ENCODE data around the gene ARHGAP27. TPM values are rescaled to one million over a fixed set of nuclear protein-coding genes. Genes with fewer than 3 reads are reported as not detected.

The ARHGAP27 gene
- total and polyA plus RNA-seq, 2 of the 4 experiments (the other 2 are of a cell fraction) = under 0.01 to 0.89 TPM

DNA sequence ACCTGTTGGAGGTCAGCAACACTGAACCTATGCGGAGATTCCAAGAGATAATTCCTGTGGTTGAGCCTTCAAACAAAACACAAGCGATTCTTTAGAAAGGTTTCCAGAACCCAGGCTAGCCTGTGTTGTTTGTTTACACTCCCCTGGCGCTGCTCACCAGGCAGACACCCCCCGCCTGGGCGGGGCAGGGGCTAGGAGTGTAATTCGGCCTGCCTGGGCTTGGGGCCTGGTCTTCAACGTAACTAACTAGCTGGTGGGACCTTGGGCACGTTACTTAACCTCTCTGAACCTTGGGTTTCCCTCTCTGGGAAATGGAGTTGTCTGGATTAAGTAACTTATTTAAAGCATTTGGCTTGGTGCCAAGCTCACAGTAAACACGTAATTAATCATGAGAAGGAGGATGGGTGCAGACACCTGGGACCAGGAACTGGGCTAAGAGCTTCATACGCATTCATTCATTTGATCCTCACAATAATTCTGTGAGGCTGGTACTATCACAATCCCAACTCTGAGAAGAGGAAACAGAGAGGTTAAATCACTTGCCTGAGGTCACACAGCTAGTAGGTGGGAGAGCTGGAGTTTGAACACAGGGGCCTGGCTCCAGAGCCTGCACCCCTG is 7.6 kb upstream of the ARHGAP27 start:
- intact Hi-C loops (cut with micrococcal nuclease) = no loop called here
- BruUV-seq (replicated peaks) = no TSS peak
- CTCF ChIA-PET = no interaction called here
- 60% methylated on average over 4 of the region's 10 CpGs; no CpG with 5 or more reads in 1 of the 2 experiments for WGBS, 2 experiments (ENCODE audit: extremely low coverage in 2 of 2, insufficient read length in 1 of 2)
- H3K4me3 ChIP-seq (ENCODE audit: insufficient read depth, low read depth, low read length) = no peak overlapping the region
- no peak for DNase-seq
- ATAC-seq (ENCODE audit: low read depth) = no peak
- H3K9ac ChIP-seq (ENCODE audit: low read depth, low read length) = no peak overlapping the region
- H2AK9ac ChIP-seq (replicated peaks; ENCODE audit: low read depth, low read length, poor library complexity) = no peak overlapping the region
- H3K18ac ChIP-seq (ENCODE audit: low read depth, low read length) = no peak overlapping the region
- no peaks in the 10 kb centered on the region for H3K9me3 ChIP-seq (ENCODE audit: control insufficient read depth, insufficient read depth, low read length)
- no peak overlapping the region for H2BK15ac ChIP-seq (ENCODE audit: low read depth, low read length)
- no peaks in the 10 kb centered on the region; the same call in 1 of the 2 replicates for H3K9me1 ChIP-seq (ENCODE audit: insufficient read depth, low read length)
- H3K27ac ChIP-seq (ENCODE audit: insufficient read depth, low read length) = no peak overlapping the region
- no peak overlapping the region for H4K8ac ChIP-seq (ENCODE audit: low read depth in 2 of 2, low read length in 2 of 2)
- H4K20me1 ChIP-seq (ENCODE audit: insufficient read depth, low read length) = peaks cover 7% of the 10 kb centered on the region; the same call in 1 of the 2 replicates
- no peaks in the 10 kb centered on the region; the same call in 1 of the 2 replicates for H3K4me1 ChIP-seq (ENCODE audit: control insufficient read depth, insufficient read depth, low read length)
- H3K23ac ChIP-seq (ENCODE audit: low read depth, low read length) = no peak overlapping the region
- no peak overlapping the region for H2AK5ac ChIP-seq (ENCODE audit: low read depth, low read length)
- H2AFZ ChIP-seq (replicated peaks; ENCODE audit: low read length, poor library complexity) = no peak overlapping the region
- 0 out of 4 replicates have a peak, but pooled peaks cover 0 to 3% of the 10 kb centered on the region in 2 experiments for H3K79me1 ChIP-seq (ENCODE audit: low read depth in 1 of 2, low read length in 2 of 2)
- POLR2A ChIA-PET (ENCODE audit: unreplicated experiment) = no interaction called here
- dilution Hi-C loops (cut with HindIII; ENCODE audit: low sequenced_read_pairs, unreplicated experiment) = no loop called here
- no peaks in the 10 kb centered on the region for H3K27me3 ChIP-seq (ENCODE audit: control insufficient read depth, insufficient read depth, low read length)
- peaks cover 26% of the 10 kb centered on the region for H3K36me3 ChIP-seq (ENCODE audit: control insufficient read depth, insufficient read depth, low read length)
- TF ChIP-seq MAZ (IDR thresholded peaks at IDR 0.05; ENCODE audit: borderline replicate concordance, low read depth, low read length) = no peak
- TF ChIP-seq, protein P1, sequence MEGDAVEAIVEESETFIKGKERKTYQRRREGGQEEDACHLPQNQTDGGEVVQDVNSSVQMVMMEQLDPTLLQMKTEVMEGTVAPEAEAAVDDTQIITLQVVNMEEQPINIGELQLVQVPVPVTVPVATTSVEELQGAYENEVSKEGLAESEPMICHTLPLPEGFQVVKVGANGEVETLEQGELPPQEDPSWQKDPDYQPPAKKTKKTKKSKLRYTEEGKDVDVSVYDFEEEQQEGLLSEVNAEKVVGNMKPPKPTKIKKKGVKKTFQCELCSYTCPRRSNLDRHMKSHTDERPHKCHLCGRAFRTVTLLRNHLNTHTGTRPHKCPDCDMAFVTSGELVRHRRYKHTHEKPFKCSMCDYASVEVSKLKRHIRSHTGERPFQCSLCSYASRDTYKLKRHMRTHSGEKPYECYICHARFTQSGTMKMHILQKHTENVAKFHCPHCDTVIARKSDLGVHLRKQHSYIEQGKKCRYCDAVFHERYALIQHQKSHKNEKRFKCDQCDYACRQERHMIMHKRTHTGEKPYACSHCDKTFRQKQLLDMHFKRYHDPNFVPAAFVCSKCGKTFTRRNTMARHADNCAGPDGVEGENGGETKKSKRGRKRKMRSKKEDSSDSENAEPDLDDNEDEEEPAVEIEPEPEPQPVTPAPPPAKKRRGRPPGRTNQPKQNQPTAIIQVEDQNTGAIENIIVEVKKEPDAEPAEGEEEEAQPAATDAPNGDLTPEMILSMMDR (conservative IDR thresholded peaks at IDR 0.05; ENCODE audit: low read depth, low read length) = no peak
- no peak for TF ChIP-seq SMC3 (IDR thresholded peaks at IDR 0.05; ENCODE audit: low read depth, low read length)
- TF ChIP-seq, protein P2, sequence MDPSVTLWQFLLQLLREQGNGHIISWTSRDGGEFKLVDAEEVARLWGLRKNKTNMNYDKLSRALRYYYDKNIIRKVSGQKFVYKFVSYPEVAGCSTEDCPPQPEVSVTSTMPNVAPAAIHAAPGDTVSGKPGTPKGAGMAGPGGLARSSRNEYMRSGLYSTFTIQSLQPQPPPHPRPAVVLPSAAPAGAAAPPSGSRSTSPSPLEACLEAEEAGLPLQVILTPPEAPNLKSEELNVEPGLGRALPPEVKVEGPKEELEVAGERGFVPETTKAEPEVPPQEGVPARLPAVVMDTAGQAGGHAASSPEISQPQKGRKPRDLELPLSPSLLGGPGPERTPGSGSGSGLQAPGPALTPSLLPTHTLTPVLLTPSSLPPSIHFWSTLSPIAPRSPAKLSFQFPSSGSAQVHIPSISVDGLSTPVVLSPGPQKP (IDR thresholded peaks at IDR 0.05; ENCODE audit: borderline replicate concordance, low read depth, low read length) = no peak
- no peak overlapping the region for H2BK120ac ChIP-seq (ENCODE audit: low read depth, low read length)
- in situ Hi-C loops (cut with MboI; ENCODE audit: low sequenced_read_pairs) = no loop called here
- H3K4ac ChIP-seq (ENCODE audit: low read depth, low read length) = no peak overlapping the region
- H4K91ac ChIP-seq (ENCODE audit: insufficient read depth, low read depth, low read length) = no peak overlapping the region
- H3K56ac ChIP-seq (ENCODE audit: extremely low read depth, insufficient read depth, low read length) = no peak overlapping the region
- H2BK20ac ChIP-seq (ENCODE audit: low read depth, low read length) = no peak overlapping the region
- no peak overlapping the region for H2BK5ac ChIP-seq (ENCODE audit: low read depth, low read length, poor library complexity, severe bottlenecking)
- no peak overlapping the region for H3K14ac ChIP-seq (replicated peaks; ENCODE audit: low read depth, low read length)
- H3K4me2 ChIP-seq (ENCODE audit: low read depth, low read length) = no peak overlapping the region
- no peak overlapping the region for H4K5ac ChIP-seq (ENCODE audit: low read depth, low read length)

Data from IMR-90 (cell line).